Amniotic stem cell (primary cell): ENCODE data around the gene SYT3.

Source experiments
- DNase-seq: peaks from one replicate; lab custom pipeline; 2025; lab: John Stamatoyannopoulos, UW

SYT3 gene

GRCh38 chr19:50661766-50662650 is 22.3 kb upstream of the SYT3 start:
- no peak for DNase-seq

DNA sequence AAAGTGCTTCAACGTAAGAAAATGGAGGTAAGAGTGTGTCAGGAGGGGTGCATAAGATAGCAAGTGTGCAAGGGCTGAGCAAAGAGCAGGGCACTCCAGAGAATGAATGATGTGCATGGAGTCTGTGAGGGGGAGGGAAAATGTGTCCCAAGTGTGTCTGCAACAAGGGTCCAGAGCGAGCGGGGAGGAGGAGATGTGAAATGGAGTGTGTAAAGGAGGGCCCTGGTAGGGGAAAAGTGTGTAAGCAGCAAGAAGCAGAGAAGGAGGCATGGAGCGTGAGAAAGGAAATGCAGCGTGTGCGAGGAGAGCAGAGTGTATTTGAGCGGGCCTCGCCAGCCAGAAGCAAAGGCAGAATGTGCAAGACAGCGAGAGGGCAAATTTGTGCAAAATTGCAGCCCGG is 21.3 kb upstream of the SYT3 start:
- DNase-seq = no peak

DNA sequence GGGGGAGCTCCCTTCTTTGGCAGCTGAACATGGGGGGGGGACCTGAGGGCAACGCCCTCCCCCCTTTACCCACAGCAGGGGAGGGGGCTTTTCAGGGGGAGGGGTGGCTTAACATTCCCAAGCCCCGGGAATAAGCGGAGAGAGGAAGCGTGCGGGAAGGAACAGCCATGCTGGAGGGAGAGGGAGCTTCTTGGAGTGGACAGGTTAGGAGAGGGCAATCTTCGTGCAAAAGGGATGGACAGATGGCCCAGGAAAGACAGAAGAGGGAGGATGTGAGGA is 20.3 kb upstream of the SYT3 start:
- no peak for DNase-seq

- DNase-seq = no peak
Observed at GRCh38 chr19:50659318-50660087, 19.8 kb upstream of the SYT3 start.

DNA sequence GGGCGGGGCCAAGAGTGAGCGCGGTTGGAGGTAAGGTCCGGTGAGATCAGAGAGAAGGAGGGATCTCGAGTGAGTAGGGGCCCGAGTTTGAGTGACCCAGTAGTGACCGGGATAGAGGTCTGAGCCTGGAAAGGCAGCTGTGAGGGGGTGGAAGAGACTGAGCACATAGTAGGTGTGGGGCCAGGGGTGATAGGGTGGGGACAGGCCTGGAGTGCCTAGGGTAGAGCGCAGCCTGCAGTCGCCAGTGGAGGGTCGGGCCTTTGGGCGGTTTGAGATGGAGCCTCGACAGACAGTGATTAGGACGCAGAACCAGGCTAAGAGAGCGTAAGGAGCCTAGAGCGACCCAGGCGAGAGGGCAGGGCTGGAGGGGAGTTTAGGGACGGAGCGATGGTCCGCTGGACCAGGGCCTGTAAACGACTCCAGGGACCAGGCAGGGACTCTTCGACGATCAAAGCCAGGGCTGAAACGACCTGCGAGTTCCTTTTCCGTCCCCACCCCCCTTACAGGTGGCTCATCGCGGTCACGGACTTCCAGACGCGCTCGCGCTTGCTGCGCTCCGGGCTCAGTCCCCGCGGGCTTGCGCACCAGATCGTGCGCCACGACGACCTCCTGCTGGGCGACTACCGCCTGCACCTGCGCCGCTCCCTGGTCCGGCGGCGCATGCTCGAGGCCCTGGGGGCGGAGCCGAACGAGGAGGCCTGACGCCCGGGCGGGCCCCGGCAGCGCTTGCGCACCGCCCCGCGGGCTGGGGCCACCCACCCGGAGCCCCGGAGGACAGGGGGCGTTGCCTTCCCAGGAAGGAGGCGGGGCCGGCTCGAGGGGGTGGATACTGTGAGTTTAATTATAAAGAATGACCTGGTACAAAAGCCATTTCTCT is 19.0 kb upstream of the SYT3 start:
- no peak for DNase-seq

DNA sequence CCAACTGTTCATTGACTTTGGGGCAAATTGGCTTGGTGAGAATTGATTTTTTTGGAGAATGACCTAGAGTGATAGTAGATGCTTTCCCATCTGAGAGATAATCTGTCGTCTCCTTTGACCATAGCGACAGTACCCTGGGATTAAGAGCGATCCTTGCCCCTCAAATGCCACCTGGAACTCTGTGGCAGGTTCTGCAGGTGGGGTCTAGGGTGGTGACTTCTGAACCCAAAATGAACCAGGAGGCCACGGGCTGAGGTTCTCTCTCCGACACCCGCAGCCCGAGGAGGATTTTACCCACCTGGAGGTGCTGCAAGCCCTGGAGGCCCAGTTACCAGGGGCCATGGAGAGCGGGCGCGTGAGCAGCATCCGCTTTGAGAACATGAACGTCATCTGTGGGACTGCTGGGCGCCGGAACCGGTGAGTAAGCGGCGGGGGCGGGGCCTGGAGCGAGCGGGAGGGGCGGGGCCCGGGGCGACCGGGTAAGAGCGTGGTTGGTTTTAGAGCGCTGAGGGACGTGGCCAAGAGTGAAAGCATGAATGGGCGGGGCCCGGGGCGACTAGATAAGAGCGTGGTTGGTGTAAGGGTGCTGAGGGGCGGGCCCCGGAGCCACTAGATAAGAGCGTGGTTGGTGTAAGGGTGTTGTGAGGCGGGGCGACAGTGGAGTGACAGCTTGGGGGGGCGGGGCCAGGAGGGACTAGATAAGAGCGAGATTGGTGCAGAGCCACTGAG is 18.2 kb upstream of the SYT3 start:
- DNase-seq = peak; percentile 89

GRCh38 chr19:50657222-50657669 is 17.6 kb upstream of the SYT3 start:
- no peak for DNase-seq

GRCh38 chr19:50654882-50655281 is 15.2 kb upstream of the SYT3 start:
- DNase-seq = no peak

DNA sequence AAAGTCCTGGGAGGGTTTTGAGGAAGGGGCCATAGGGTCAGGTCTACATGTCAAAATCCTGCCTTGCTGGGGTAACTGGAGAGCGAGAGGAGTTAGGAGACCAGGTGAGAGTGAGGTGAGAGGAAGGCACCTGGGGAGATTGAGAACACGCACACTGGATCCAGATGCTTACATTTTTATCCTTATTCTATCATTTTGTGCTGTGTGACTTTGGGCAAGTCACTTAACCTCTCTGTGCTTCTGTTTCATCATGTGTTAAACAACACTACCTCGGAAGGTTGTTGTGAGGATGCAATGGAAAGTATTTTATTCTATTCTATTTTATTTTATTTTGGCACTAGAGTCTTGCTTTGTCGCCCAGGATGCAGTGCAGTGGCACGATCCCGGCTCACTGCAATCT is 13.0 kb upstream of the SYT3 start:
- no peak for DNase-seq

DNA sequence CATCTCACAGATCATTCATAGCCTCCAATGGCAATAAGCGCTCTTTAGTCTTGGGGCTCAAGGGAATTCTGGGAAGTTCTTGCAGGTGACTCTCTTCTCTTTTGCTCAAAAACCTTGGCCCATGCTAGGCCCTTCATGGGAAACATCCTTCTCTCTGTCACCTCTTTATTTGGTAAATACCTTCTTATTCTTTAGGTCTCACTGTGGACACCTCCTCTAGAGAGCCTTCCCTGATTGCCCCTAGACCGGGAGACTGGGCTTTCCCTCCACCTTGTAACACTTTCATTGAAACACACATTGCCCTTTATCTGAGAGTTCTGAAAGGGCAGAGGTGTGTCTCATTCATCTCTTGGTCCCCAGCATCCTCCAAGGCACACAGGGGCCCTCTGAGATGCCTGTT is 11.5 kb upstream of the SYT3 start:
- DNase-seq = no peak

DNA sequence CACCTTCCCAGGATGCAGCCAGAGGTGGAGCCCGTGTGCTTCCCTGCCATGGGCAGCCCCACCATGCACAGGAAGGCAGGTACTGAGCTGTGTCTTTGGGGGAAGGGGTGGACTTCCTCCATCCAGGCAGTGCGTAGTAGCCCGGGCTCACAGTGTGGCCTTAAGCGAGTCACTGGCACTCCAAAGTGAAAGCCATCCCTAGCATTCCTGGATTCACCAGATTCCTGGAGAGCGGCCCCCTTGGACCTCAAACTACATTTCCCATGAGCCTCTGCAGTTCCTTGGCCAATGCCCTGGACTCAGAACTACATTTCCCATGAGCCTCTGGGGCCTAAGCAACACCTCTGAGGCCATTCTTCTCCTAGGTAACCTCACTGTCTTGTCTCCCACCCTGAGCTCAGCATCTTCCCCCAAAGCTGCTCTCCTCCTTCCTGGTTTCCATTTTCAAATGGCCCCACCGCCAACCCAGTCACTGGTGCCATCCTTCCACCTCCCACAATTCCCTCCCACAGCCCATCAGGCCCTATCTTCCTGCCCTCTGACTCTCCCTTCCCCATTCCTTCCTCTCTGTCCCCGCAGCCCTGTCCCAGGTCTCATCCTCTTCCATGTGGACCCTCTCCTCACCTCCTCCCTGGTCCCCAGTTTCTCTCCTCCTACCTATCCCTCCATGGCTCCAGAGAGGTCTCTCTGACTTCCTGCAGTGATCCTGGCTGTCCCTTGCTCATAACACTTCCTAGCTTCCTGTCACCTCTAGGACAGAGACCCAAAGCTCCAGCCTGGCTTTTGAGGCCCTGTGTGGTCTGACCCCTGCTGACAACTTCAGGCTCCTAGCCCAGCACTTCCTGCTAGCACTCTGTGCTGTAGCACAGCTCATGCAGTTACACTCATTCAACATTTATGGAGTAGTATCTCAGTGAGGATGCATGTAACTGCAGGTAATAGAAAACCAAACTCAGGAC is 10.0 kb upstream of the SYT3 start, which contains the start of gene C19orf81:
C19orf81 (plus strand) TSS at position 13 of the 959 bp plus-strand sequence; CDS start at position 13, 0 bp downstream.
- no peak for DNase-seq

DNA sequence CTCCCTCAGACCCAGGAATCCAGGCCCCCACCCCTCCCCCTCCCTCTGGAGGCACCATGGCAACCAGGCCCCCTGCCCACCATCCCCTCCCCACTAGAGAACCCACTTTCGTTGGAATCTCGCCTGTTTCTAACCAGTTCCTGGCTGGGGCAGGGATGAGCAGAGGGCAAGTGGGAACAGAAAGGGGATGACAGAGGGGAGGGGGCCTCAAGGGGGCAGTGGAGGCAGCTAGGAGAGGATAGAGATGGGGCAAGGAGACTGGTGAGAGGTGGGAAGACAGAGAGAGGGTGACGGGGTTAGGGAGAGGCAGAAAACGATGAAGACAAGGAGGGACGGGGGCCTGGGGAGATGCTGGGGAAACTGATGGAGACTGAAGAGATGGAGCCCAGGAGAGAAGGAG is 9.0 kb upstream of the SYT3 start:
- no peak for DNase-seq

- DNase-seq = no peak
Observed at GRCh38 chr19:50647879-50648615, 8.4 kb upstream of the SYT3 start.

- no peak for DNase-seq
Observed at GRCh38 chr19:50646074-50646807, 6.6 kb upstream of the SYT3 start.

- DNase-seq = no peak
Observed at GRCh38 chr19:50645107-50645506, 5.4 kb upstream of the SYT3 start.

DNA sequence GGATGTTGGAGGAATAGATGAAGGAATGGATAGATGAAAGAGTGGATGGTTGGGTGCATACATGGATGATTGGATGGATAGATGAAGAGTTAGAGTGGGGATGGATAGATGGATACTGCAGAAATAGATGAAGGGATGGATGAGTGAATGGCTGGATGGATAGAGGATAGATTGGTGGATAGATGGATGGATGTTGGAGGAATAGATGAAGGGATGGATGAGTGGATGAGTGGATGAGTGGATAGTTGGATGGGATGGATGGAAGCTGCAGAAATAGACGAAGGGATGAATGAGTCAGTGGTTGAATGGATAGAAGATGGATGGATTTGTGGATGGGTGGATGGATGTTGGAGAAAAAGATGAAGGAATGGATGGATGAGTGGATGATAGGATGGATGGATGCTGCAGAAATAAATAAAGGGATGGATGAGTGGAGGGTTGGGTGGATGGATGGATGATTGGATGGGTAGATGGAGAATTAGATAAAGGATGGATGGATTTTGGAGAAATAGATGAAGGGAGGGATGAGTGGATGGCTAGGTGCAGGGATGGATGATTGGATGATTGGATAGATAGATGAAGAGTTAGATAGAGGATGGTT is 4.7 kb upstream of the SYT3 start:
- DNase-seq = no peak

DNA sequence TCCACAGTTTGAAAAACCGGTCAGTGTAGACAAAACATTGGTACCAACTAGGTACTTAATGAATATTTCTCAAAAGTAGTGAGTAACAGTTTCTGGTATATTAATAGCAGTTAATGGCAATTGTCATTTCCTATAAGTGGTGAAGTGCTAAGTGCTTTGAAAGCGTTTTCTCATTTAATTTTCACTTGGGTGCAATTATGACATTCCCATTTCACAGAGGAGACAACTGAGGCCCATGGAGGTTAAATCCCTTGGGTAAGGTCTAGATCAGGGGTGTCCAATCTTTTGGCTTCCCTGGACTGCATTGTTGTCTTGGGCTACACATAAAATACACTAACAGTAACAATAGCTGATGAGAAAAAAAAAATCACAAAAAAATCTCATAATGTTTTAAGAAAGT is 687 bp upstream of the SYT3 start:
- no peak for DNase-seq

DNA sequence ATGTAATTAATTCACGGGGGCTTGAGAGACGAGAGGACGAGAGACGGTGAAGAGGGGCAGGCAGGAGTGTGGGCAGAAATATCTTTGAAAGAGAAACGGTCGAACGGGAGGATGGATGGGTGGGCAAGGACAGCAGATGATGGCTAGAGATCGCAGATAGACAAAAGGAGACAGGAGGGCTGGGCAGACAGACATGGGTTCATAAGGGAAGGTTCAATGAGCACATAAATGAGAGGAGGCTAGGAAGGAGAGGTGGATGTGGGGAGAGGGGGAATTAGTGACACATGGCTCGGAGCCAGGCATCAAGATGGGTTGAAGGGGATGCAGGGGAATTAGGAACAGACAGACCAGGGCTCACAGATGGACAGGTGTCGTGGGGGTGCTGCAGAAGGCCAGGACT is 1.1 kb downstream of the SYT3 start:
- no peak for DNase-seq
